Central memory CD8-positive, alpha-beta T cell (primary cell): ENCODE data around the gene RASGRF2.
"Not testable (repeated sequence)": the region's sequence is repeated elsewhere in the genome, so short reads cannot be mapped to it uniquely, and the experiment has no call there.

Experiments used
- ATAC-seq: fragments of 150-1000 bp; cut with Tn5 transposase; replicated peaks from 2 replicates; pipeline ENCODE4 v1.10.0; 2022; ENCODE audit warnings: mild to moderate bottlenecking, moderate FRiP score, moderate number of reproducible peaks; ENCODE audit not compliant: poor library complexity, severe bottlenecking; ENCODE audit errors: extremely low read depth
- DNase-seq, 2 donors: peaks; one replicate each; pipeline ENCODE4 v3.0.0; 2021; ENCODE audit warnings: low spot score in 2 of 2
- H3K27ac Mint-ChIP-seq: one replicate; pipeline ENCODE4 v1.8.0; 2022; ENCODE audit warnings: low read depth, mild to moderate bottlenecking, moderate library complexity, mixed read lengths
- H3K27me3 Mint-ChIP-seq: one replicate; pipeline ENCODE4 v1.8.0; 2022; ENCODE audit warnings: mixed read lengths
- H3K36me3 Mint-ChIP-seq: one replicate; pipeline ENCODE4 v1.8.0; 2022; ENCODE audit warnings: mild to moderate bottlenecking, moderate library complexity, mixed read lengths; ENCODE audit not compliant: insufficient read depth
- H3K4me1 Mint-ChIP-seq: one replicate; pipeline ENCODE4 v1.8.0; 2022; ENCODE audit warnings: mixed read lengths
- H3K4me3 Mint-ChIP-seq: one replicate; pipeline ENCODE4 v1.8.0; 2022; ENCODE audit warnings: mild to moderate bottlenecking, moderate library complexity, mixed read lengths
- H3K9me3 Mint-ChIP-seq: one replicate; pipeline ENCODE4 v1.8.0; 2022; ENCODE audit warnings: mixed read lengths

The RASGRF2 gene

DNA sequence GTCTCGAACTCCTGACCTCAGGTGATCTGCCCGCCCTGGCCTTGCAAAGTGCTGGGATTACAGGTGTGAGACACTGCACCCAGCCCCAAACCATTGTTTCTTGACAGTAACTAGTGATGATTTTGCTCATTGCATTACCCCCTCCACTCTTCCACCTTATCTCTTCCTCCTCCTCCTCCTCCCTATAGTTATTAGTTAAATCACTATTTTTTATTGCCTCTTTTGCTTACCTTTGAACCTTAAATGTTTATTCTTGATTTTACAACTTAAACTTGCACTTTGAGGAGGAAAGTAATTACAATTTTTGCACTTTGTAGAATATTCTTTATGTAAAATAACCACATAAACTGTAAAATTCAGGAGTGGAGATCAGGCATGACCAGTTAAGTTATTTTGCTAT, 35.7 kb downstream of the RASGRF2 start:
- H3K4me1 Mint-ChIP-seq: peaks cover 42% of the 10 kb centered on the region
- no peaks in the 10 kb centered on the region for H3K9me3 Mint-ChIP-seq
- H3K4me3 Mint-ChIP-seq: no peak overlapping the region
- H3K27me3 Mint-ChIP-seq: no peaks in the 10 kb centered on the region
- ATAC-seq (no peak), DNase-seq (no peak)
- H3K27ac Mint-ChIP-seq: no peak overlapping the region
- H3K36me3 Mint-ChIP-seq: no peaks in the 10 kb centered on the region

DNA sequence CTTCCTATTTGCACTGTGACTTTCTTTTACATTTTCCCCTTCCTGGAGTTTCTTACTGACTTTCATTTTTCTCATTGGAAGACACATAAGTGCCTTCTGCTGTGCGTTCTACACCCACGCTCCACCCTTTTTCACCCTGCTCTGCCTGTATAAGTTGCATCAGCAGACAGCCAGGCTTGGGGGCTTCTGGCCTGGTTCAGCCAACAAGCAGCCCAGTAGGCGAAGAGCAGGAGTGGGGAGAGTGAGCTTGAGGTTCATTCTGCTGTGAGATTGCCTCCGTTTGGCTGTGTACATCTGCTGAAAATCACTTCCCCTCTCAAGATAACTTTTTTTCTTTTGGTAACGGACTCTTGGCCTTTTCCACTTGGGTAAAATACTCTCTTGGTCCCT, 38.4 kb downstream of the RASGRF2 start:
- Mint-ChIP-seq H3K27ac (peak overlapping the region; percentile 29), H3K4me1 (peaks cover 30% of the 10 kb centered on the region), H3K9me3 (no peaks in the 10 kb centered on the region), H3K27me3 (no peaks in the 10 kb centered on the region), H3K4me3 (peak overlapping the region; percentile 38), H3K36me3 (no peaks in the 10 kb centered on the region)
- ATAC-seq: no peak
- DNase-seq: no peak

DNA sequence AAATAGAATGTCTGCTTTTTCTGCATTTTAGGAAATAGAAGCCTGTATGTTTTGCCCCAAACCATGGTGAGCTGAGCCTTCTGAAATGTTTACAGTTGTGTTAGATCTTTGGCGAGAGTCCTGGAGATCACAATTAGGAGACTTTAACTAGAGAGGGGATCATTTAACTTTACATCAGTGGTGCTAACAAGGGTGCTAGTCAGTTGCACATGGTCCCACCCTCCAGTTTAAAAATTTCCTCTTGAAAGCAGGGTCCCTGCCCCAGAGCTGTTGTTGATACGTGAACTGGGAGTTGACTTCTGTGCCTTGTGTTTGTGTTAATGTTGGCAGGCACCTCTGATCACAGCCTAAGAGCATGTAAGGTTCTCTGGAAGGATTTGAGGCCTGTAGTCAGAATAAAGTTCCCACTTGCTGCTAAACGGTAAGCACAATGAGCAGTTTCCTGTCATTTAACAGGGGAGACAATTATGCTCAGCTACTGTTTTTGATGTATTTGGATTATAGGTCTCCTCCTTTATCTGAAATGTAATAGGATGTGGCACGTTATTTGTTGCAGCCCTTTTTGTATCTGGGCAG, 43.7 kb downstream of the RASGRF2 start:
- DNase-seq (no peak), ATAC-seq (no peak)
- H3K9me3 Mint-ChIP-seq: no peaks in the 10 kb centered on the region
- no peaks in the 10 kb centered on the region for H3K27me3 Mint-ChIP-seq
- peaks cover 50% of the 10 kb centered on the region for H3K4me1 Mint-ChIP-seq
- no peak overlapping the region for H3K4me3 Mint-ChIP-seq
- H3K27ac Mint-ChIP-seq: no peak overlapping the region
- peaks cover 2% of the 10 kb centered on the region for H3K36me3 Mint-ChIP-seq

DNA sequence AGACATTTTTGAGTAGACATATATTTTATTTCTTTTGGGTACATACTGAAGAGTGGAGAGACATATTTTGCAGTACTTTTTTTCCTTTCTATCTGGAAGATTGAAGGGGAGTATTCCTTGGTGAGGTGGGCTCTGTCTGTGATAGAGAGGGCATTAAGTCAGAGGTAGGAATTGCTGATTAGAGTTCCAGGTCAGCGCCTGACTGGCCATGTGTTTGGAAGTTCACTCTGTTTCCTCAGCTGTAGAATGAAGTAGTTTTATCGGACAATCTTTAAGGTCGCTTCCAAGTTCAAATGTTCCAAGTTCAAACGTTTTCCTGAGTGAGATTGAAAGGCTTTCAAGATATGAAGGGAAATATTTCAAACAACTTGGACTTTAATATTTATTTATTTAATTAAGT, 45.5 kb downstream of the RASGRF2 start:
- peaks cover 2% of the 10 kb centered on the region for H3K36me3 Mint-ChIP-seq
- no peak overlapping the region for H3K4me3 Mint-ChIP-seq
- DNase-seq (no peak), ATAC-seq (no peak)
- H3K27ac Mint-ChIP-seq: no peak overlapping the region
- H3K27me3 Mint-ChIP-seq: no peaks in the 10 kb centered on the region
- no peaks in the 10 kb centered on the region for H3K9me3 Mint-ChIP-seq
- peaks cover 50% of the 10 kb centered on the region for H3K4me1 Mint-ChIP-seq

DNA sequence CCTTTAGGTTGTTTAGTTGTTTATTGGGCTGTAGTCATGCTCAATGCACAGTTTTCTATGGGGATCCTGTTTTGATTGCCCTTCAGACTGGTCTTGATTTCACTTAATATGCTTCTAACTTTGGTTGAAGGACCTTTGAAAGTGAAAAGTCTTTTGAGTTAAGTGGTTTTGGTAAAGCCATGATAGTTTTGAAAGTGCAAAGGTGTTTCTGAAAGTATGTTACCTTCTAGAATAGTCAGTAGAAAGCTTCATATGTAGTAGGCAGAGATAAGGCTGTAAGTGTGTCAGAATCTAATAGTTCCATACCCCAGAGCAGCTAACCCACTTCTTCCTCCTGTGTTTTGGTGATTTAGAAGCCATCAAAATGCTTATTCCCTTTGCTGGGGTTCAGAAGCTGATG, 46.1 kb downstream of the RASGRF2 start:
- peaks cover 50% of the 10 kb centered on the region for H3K4me1 Mint-ChIP-seq
- peak overlapping the region; percentile 80 for H3K27ac Mint-ChIP-seq
- H3K9me3 Mint-ChIP-seq: no peaks in the 10 kb centered on the region
- DNase-seq: no peak
- H3K27me3 Mint-ChIP-seq: no peaks in the 10 kb centered on the region
- H3K4me3 Mint-ChIP-seq: peak overlapping the region; percentile 69
- ATAC-seq: no peak
- peaks cover 2% of the 10 kb centered on the region for H3K36me3 Mint-ChIP-seq

DNA sequence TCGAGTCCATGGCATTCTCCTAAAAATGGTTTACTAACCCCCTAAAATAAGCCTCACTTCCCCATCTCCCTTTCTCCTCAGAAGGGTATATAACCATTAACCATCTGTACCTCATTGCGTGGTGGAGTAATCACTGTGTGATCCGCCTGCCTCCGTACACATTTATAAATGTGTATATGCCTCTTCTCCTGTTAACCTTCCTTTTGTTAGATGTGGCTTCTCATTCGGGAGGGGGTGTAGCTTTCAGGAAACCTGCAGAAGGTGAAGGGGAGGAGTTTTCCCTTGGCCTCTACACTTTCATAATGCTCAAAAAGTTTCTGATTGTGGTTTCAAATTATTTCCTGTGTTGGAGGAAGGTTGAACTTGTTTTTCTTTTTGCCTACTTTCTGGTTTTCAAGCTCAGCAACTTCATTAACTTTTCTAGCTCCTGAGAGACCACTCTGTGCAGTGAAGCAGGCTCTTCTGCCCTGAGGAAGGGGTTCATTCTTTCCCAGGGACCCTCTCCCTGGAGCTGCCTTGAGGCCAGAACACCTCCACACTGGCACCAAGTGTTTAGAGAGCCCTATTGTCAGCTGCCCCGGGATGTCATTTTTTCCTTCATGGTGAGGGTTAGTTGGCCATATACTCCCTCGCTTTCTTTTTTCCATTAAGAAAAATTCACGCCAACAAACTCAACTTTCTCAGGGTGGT, 46.9 kb downstream of the RASGRF2 start:
- peak in 1 of 2 donors; percentile 23 for DNase-seq
- ATAC-seq: peak; percentile 76
- Mint-ChIP-seq H3K4me1 (peaks cover 50% of the 10 kb centered on the region), H3K27me3 (no peaks in the 10 kb centered on the region), H3K4me3 (peak overlapping the region; percentile 69), H3K36me3 (peaks cover 2% of the 10 kb centered on the region), H3K27ac (peak overlapping the region; percentile 80), H3K9me3 (no peaks in the 10 kb centered on the region)

DNA sequence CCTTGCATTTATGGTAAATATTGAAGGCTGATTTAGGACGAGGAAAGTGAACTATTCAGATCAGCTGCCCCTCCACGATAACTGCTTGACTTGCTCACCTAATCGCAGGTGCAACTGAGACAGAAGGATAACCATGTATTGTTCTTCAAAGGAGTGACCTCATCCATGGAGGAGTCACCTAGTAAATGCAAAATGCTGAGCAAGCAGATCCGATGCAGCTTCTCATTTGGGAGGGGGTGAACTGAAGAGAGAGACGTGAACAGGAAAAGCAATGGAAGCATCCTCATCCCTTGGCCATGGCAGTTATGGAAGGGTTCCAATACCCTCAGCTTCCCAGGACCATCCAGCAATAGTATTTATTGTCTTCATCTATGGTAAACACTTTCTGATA, 47.5 kb downstream of the RASGRF2 start:
- H3K4me1 Mint-ChIP-seq: peaks cover 50% of the 10 kb centered on the region
- DNase-seq (no peak), ATAC-seq (peak; percentile 13)
- H3K27me3 Mint-ChIP-seq: no peaks in the 10 kb centered on the region
- peak overlapping the region; percentile 69 for H3K4me3 Mint-ChIP-seq
- no peaks in the 10 kb centered on the region for H3K9me3 Mint-ChIP-seq
- peak overlapping the region; percentile 80 for H3K27ac Mint-ChIP-seq
- H3K36me3 Mint-ChIP-seq: peaks cover 2% of the 10 kb centered on the region

DNA sequence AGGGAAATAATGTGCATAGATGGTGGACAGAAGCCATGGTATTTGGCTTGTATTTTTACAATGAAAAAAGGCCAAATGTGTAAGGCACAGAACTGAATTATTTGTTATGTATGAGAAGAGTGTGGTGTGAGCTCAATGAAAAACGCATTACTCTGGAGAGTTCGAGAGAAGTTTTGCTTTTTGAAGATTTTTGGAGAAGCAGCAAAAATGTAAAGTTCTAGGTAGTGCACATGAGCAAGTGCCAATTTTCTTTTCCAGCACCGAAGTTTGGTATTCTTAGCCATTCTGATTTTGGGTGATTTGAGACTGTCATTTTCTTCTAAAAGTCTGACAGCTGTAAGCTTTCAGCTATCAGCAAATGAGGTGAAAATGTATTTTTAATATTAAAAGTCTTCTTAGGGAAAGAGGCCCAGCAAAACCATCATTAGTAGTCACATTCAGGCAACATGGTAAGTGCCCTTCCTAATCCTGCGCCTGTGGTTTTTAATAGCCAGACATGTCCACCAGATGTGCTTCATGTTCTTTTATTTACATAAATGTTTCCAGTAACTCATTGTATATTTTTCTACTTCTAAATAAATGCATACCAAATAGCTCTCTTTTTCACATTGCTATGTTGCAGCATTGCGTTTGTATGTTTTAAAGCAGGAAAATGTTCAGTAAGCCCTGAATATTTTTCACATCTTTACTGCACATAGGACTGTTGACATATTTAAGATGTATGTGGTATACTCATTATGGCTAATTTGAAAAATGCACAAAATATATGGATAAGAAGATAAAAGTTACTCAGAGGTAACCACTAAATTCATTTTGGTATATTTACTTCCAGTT, 50.4 kb downstream of the RASGRF2 start:
- DNase-seq: no peak
- Mint-ChIP-seq H3K4me1 (peaks cover 42% of the 10 kb centered on the region), H3K36me3 (peaks cover 4% of the 10 kb centered on the region), H3K4me3 (no peak overlapping the region), H3K27ac (no peak overlapping the region), H3K9me3 (no peaks in the 10 kb centered on the region), H3K27me3 (no peaks in the 10 kb centered on the region)
- no peak for ATAC-seq

DNA sequence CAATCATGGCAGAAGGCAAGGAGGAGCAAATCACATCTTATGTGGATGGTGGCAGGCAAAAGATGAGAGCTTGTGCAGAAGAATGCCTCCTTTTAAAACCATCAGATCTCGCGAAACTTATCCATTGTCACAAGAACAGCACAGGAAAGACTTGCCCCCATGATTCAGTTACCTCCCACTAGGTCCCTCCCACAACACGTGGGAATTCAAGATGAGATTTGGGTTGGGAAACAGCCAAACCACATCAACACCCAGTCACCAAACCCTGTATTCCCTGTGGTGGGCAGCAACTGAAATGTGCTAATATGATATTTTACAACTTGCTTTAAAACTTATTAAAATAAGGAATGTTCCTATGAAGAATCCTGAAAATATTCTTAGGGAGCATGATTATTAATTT, 54.2 kb downstream of the RASGRF2 start:
- Mint-ChIP-seq H3K4me3 (no peak overlapping the region), H3K9me3 (no peaks in the 10 kb centered on the region), H3K27ac (no peak overlapping the region), H3K36me3 (peaks cover 2% of the 10 kb centered on the region), H3K27me3 (no peaks in the 10 kb centered on the region), H3K4me1 (peaks cover 26% of the 10 kb centered on the region)
- DNase-seq (no peak), ATAC-seq (no peak)

DNA sequence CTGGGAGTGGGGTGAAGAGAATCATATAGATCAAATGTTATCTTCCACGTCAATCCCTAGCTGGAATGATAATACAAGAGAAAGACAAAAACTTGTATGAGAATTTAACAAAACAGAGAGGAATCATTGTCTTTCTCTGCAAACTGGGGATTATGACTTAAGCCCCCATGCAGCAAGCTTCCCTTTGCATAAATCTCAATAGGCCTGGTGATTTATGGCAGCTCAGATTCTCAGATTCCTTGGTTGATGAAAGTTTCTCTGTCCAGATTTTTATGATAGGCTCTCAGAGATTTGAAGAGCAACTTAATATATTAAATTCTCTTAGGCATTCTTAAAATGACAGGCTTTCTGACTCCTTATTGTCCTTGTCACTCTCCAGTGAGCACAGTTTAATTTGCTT, 56.0 kb downstream of the RASGRF2 start:
- no peak for DNase-seq
- Mint-ChIP-seq H3K27ac (no peak overlapping the region), H3K4me1 (peaks cover 31% of the 10 kb centered on the region), H3K9me3 (no peaks in the 10 kb centered on the region), H3K4me3 (no peak overlapping the region), H3K36me3 (peaks cover 4% of the 10 kb centered on the region), H3K27me3 (no peaks in the 10 kb centered on the region)
- ATAC-seq: no peak

DNA sequence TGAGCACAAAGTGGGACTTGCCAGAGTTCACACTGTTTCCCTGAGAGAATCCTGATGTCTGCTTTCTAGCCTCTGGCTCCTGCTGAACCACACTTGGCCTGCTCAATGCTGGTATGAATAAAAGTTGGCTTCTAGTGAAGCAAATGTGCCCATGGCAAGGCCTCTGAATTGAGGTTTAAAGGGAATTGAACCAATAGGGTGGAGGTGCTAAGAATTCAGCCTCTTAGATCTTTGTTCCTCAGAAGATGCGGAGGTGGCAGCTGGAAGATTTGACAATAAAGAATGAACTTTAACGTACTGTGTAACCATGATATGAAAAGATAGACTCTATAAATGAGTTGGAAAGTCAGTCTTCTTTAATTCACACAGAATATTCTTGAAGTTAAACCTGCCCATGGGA, 57.2 kb downstream of the RASGRF2 start:
- ATAC-seq (no peak), DNase-seq (no peak)
- Mint-ChIP-seq H3K27ac (no peak overlapping the region), H3K9me3 (no peaks in the 10 kb centered on the region), H3K4me3 (no peak overlapping the region), H3K4me1 (peaks cover 42% of the 10 kb centered on the region), H3K27me3 (no peaks in the 10 kb centered on the region), H3K36me3 (peaks cover 4% of the 10 kb centered on the region)

DNA sequence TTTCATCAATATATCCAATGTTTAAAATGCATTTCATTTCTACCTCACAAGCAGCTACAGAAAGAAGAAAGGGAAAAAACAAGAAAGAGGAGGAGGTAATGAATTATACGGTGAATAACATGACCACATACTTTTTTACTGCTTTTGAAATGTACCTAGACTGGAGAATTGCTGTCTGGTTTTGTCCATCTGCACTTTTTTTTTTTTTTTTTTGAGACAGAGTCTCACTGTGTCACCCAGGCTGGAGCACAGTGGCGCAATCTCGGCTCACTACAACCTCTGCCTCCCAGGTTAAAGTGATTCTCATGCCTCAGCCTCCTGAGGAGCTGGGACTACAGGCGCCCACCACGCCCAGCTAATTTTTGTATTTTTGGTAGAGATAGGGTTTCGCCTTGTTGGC, 58.4 kb downstream of the RASGRF2 start:
- peaks cover 49% of the 10 kb centered on the region for H3K4me1 Mint-ChIP-seq
- not testable (repeated sequence) for ATAC-seq, DNase-seq, H3K9me3 Mint-ChIP-seq, H3K36me3 Mint-ChIP-seq, H3K27ac Mint-ChIP-seq, H3K4me3 Mint-ChIP-seq, H3K27me3 Mint-ChIP-seq

DNA sequence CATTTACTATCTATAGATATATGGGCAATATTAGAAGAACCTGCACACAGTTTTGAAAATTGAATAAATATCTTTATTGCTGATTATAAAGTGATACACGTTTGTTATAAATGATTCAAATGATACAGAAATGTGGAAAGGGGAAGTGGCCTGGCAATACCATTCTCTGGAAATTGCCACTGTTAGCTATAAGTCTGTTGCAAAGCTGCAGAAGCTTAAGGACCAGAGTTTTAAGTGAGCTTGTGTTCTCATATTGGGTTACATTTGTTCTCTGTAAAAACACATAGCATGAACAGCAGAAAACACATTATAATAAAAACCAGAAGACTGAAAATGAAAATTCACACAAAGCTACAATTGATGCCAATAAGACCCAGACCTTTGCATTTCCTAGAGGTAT, 59.6 kb downstream of the RASGRF2 start:
- no peaks in the 10 kb centered on the region for H3K9me3 Mint-ChIP-seq

More for the DNA sequence above, 59.6 kb downstream of the RASGRF2 start:
- ATAC-seq: no peak
- Mint-ChIP-seq H3K27me3 (no peaks in the 10 kb centered on the region), H3K4me3 (no peak overlapping the region), H3K27ac (no peak overlapping the region), H3K4me1 (peaks cover 45% of the 10 kb centered on the region), H3K36me3 (peaks cover 1% of the 10 kb centered on the region)
- DNase-seq: no peak
